Dedifferentiated amniotic fluid mesenchymal stem cell (primary cell): Measurements from ENCODE around the gene TENM3.
A peak's percentile ranks its signal among the peaks of the same experiment; 100 is the strongest.
"Not testable (repeated sequence)": the region's sequence is repeated elsewhere in the genome, so short reads cannot be mapped to it uniquely, and the experiment has no call there.

Source experiments
- DNase-seq: peaks from one replicate; pipeline ENCODE4 v3.0.0-alpha.2; 2016; ENCODE audit errors: extremely low spot score

Gene TENM3

GRCh38 chr4:182243204-182243603, at the start of gene TENM3:
TSS of gene TENM3 (plus strand) at chr4:182243402. CDS start at chr4:182324021, 80,619 bp downstream.
- not testable (repeated sequence) for DNase-seq

GRCh38 chr4:182194091-182194824, 48.9 kb upstream of the TENM3 start:
- no peak for DNase-seq

GRCh38 chr4:182197611-182198010, 45.6 kb upstream of the TENM3 start:
- DNase-seq: no peak

- DNase-seq: no peak
Observed at GRCh38 chr4:182201871-182202270, 41.3 kb upstream of the TENM3 start.

DNA sequence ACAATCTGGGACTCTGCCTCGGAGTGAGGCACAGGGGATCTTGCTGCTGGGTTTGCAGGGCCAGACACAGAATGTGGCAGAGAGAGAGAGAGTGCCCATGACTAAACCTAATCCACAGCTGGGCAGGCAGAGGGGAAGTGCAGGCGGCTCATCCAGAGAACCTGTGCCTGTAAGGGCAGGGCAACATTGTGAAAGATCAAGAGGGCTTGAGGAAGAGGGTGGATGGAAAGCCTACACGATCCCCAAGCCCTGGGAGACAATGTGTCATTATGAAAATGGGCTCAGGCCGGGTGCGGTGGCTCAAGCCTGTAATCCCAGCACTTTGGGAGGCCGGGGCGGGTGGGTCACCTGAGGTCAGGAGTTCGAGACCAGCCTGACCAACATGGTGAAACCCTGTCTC, 40.6 kb upstream of the TENM3 start:
- no peak for DNase-seq

DNA sequence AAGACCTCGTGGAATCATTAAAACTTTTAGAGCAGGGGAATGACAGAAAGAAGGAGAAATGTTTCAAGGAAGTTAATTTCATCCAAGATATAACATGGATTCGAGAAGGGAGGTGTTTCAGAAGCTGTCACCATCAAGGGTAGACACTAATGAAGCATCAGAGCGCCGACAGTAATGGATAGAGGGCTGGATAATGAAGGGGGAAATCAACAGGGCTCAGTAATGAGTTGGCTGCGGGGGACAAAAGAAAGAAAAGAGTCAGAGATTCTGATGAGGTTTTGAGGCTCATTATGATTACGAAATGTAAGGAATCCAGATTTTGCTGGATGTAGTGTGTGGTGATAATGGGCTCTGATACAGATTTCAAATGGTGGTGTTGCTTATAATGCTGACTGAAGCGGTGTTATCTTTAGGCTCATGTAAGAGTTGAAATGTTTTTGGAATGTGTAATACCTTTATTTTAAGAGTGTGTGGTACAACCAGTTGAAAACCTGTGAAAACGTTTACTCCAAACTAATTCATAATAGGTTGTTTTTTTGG, 39.3 kb upstream of the TENM3 start:
- DNase-seq: no peak

DNA sequence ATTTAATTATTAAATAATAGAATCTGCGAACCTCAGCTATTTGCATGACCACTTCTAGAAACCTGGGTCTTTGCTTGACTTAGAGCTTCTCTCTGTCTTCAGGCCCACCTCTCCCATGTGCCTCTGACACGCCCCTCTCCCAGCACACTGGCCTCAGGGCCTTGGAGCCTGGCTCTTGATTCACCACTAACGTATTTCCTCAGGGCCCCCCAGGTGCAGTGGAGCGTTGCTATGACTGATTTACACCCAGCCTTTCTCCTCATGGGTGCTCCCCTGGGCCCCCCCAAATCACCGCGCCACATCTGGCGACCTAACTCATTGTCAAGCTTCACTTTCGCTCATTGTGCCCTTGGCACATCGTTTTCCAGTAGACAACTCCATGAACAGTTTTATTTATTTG, 37.9 kb upstream of the TENM3 start:
- DNase-seq: no peak

- no peak for DNase-seq
Observed at GRCh38 chr4:182206266-182206665, 36.9 kb upstream of the TENM3 start.

DNA sequence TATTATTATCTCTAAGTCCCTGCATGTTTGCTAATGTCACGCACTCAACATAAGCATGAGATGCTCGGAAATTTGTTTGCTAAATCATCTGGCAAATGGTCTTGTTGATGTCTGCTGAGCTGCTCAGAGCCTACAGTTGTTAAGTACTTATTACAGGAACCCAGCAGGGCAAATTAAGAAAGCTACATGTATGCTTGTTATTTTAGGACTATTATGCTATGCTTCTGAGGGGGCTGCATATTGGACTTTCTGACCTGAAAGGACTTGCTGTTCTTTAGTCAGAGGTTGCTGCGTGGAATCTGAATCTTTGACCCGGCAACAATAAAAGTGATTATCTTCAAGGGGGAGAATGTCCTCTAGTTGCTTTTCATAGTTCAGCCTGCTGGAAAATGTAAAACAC, 36.3 kb upstream of the TENM3 start:
- no peak for DNase-seq

DNA sequence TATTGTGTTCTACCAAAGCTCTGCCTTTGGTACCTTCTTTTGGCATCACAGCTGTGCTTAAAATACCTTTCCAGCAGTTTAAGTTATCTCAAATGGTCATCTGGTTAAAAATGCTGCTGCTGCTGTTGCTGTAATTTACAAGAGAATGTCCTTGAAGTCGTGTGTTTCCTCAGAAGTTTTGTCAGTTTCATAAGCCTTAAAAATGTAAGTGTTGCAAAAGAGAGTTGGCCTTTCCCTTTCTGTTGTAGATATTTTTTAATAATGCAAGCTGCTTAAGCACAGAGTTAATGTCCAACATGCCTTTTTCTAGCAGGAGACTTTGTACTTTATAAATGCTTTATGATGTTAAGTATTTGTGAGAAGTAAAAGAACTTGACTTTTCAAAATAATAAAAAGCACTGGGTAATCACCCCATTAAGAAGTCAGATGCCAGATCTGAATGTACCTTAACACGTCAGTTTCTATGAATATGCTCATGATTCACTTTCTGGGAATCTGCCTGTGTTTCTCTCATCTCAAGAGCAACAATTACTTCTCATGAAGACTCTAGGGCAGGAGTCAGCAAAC, 35.3 kb upstream of the TENM3 start:
- peak; percentile 82 for DNase-seq

- DNase-seq: no peak
Observed at GRCh38 chr4:182208526-182209050, 34.6 kb upstream of the TENM3 start.

GRCh38 chr4:182212211-182212761, 30.9 kb upstream of the TENM3 start:
- DNase-seq: no peak

GRCh38 chr4:182213004-182213403, 30.2 kb upstream of the TENM3 start:
- DNase-seq: peak; percentile 46

DNA sequence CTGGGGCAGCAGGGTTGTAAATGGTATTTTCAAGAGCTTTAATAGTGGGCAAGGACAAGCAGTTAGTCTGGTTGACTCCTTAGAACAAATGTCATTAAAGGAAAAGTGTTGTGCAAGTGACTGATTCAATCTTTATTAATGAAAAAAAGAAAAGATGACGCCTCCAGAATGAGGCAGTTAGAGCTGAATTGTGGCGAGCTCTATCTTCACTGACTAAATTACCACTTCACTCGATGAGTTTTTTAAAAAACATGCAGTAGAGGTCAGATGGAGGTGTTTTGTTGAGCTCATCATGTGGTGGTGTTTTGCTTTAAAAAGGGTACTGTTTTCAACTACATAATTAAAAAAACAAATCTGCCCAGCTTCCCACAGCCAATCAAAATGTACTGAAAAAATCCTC, 28.1 kb upstream of the TENM3 start:
- DNase-seq: no peak

GRCh38 chr4:182216005-182216404, 27.2 kb upstream of the TENM3 start:
- no peak for DNase-seq

DNA sequence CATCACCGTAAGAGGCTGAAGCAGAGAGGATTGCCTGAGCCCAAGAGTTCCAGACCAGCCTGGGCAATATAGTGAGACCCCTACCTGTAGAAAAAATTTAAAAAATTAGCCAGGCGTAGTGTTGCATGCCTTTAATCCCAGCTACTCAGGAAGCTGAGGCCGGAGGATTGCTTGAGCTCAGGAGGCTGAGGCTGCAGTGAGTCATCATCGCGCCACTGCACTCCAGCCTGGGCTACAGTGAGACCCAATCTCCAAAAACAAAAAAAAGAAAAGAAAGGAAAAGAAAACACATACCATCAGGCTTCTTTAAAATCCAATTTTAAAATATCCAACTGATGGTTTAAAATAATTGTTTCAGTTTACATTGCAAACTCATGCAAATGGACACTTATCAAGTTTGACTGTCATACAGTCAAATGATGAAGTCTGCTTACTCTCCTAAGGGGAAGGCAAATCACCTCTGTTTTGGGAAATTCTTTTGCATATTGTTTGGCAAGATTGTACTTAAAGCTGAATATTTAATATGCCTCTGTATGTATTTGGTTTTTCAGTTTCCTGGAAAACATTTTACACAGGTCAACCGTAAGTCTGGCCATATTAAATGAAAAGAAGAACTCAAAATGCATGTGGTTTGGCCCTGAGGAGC, 23.7 kb upstream of the TENM3 start:
- no peak for DNase-seq

DNA sequence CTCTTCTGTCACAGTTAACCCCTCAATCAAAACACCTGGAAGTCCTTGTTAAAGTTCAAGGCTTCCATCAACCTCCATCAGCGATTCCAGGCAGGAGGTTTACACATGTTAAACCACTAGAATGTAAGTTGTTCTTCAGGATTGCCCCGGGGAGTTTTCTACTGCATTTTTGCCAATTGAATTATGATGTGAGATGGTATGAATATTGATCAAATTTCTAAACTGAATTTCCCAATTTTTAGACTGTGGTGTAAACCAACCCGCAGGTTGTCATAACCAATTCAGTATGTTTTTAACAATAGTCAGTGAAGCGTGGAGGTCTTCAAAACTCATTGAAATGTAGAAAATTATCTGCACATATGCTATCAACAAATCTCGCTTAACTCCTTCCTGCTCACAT, 21.2 kb upstream of the TENM3 start:
- DNase-seq: peak; percentile 59

DNA sequence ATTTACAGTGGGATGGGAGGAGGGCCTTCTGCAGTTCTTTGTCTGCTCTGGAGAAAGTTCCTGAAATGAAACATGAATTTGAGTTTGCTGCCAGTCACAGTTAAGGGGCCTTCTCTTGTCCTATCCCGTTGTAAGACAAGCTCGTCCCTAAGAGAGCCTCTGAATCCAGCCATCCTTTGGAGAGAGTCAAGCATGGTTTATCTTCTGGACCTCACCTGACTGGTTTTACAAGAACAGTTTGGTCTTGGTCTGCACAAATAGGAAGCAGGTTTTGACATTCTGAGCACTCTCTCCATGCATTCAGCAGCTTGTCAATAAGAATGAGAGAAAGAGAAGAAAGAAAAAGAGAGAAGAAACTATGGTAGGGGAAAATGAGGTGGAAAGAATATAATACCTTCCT, 20.4 kb upstream of the TENM3 start:
- no peak for DNase-seq

GRCh38 chr4:182223708-182224107, 19.5 kb upstream of the TENM3 start:
- DNase-seq: no peak

GRCh38 chr4:182224192-182224850, 18.9 kb upstream of the TENM3 start:
- DNase-seq: no peak

DNA sequence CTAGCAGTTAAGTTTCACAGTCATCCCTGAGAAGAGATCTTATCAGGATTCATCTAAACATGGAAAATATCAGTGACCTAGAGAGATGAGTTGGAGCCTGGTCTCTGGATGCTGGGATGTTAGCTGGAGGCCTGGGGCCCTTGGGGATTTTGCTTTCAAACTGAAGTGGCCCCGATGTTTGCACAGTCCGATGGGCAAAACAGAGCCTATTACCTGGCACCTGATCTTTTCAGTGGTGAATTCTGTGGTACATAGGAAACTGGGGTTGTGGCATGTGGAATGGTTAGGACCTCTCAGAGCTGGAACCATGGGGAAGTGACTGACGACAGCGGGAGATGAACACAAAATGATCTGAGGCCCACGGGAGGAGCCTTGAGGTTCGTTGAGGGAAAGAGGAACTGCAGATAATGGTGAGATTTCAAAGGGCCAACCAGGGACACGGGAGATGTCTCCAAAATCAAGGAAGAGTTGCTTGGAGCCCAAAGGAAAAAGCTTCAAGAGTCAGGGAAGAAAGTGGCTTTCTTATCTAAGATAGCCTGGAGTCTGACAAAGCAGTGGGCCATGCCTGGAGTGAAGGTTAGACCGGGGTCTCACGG, 17.8 kb upstream of the TENM3 start:
- no peak for DNase-seq
